ES-I3 (cell line): ENCODE measurements around the gene TMEM220.
"Not testable (repeated sequence)": the region's sequence is repeated elsewhere in the genome, so short reads cannot be mapped to it uniquely, and the experiment has no call there.

Experiments
- H3K36me3 ChIP-seq: 2 replicates; pipeline ENCODE4 v1.6.1; 2013; ENCODE audit warnings: mild to moderate bottlenecking, low read length, control low read depth, moderate library complexity; ENCODE audit not compliant: insufficient read depth
- H3K4me1 ChIP-seq: 2 replicates; pipeline ENCODE4 v1.6.1; 2013; ENCODE audit warnings: mild to moderate bottlenecking, control low read depth, low read length; ENCODE audit not compliant: insufficient read depth
- H3K9ac ChIP-seq: 2 replicates; pipeline ENCODE4 v1.6.1; 2013; ENCODE audit warnings: low read depth, mild to moderate bottlenecking, low read length, moderate library complexity
- H3K9me3 ChIP-seq: 2 replicates; pipeline ENCODE4 v1.6.1; 2013; ENCODE audit warnings: mild to moderate bottlenecking, low read length, moderate library complexity; ENCODE audit not compliant: control insufficient read depth, insufficient read depth

TMEM220 gene

GRCh38 chr17:10744501-10745000 is 14.7 kb upstream of the TMEM220 start:
- Histone ChIP-seq H3K9me3 (no peaks in the 10 kb centered on the region), H3K4me1 (peaks cover 14% of the 10 kb centered on the region; the same call in 1 of the 2 replicates), H3K9ac (no peak overlapping the region), H3K36me3 (no peaks in the 10 kb centered on the region)

GRCh38 chr17:10743316-10744009 is 13.6 kb upstream of the TMEM220 start:
- Histone ChIP-seq H3K9ac (no peak overlapping the region), H3K4me1 (peaks cover 8% of the 10 kb centered on the region; the same call in 1 of the 2 replicates), H3K9me3 (no peaks in the 10 kb centered on the region), H3K36me3 (no peaks in the 10 kb centered on the region)

- Histone ChIP-seq H3K9me3 (no peaks in the 10 kb centered on the region), H3K9ac (no peak overlapping the region), H3K36me3 (no peaks in the 10 kb centered on the region), H3K4me1 (0 out of 2 replicates have a peak, but pooled peaks cover 4% of the 10 kb centered on the region)
Observed at GRCh38 chr17:10742431-10742830, 12.6 kb upstream of the TMEM220 start.

- H3K9me3 ChIP-seq: no peaks in the 10 kb centered on the region
- H3K9ac ChIP-seq: no peak overlapping the region
- H3K36me3 ChIP-seq: no peaks in the 10 kb centered on the region
- peaks cover 7% of the 10 kb centered on the region; the same call in 1 of the 2 replicates for H3K4me1 ChIP-seq
Observed at GRCh38 chr17:10741416-10742135, 11.8 kb upstream of the TMEM220 start.

- Histone ChIP-seq H3K9ac (no peak overlapping the region), H3K4me1 (peaks cover 7% of the 10 kb centered on the region; the same call in 1 of the 2 replicates), H3K36me3 (no peaks in the 10 kb centered on the region), H3K9me3 (no peaks in the 10 kb centered on the region)
Observed at GRCh38 chr17:10739386-10739785, 9.6 kb upstream of the TMEM220 start.

- peaks cover 7% of the 10 kb centered on the region; the same call in 1 of the 2 replicates for H3K4me1 ChIP-seq
- H3K9me3 ChIP-seq: no peaks in the 10 kb centered on the region
- no peak overlapping the region for H3K9ac ChIP-seq
- H3K36me3 ChIP-seq: no peaks in the 10 kb centered on the region
Observed at GRCh38 chr17:10738521-10739258, 8.9 kb upstream of the TMEM220 start.

GRCh38 chr17:10737736-10738135 is 7.9 kb upstream of the TMEM220 start:
- peaks cover 7% of the 10 kb centered on the region; the same call in 1 of the 2 replicates for H3K4me1 ChIP-seq
- no peaks in the 10 kb centered on the region for H3K36me3 ChIP-seq
- no peaks in the 10 kb centered on the region for H3K9me3 ChIP-seq
- H3K9ac ChIP-seq: no peak overlapping the region

GRCh38 chr17:10737168-10737622 is 7.4 kb upstream of the TMEM220 start:
- no peaks in the 10 kb centered on the region for H3K9me3 ChIP-seq
- no peak overlapping the region for H3K9ac ChIP-seq
- H3K4me1 ChIP-seq: peaks cover 7% of the 10 kb centered on the region; the same call in 1 of the 2 replicates
- H3K36me3 ChIP-seq: no peaks in the 10 kb centered on the region

GRCh38 chr17:10735821-10736220 is 6.0 kb upstream of the TMEM220 start:
- no peak overlapping the region for H3K9ac ChIP-seq
- no peaks in the 10 kb centered on the region for H3K36me3 ChIP-seq
- H3K9me3 ChIP-seq: 0 out of 2 replicates have a peak, but pooled peaks cover 2% of the 10 kb centered on the region
- H3K4me1 ChIP-seq: peaks cover 11% of the 10 kb centered on the region; the same call in 1 of the 2 replicates

GRCh38 chr17:10735251-10735650 is 5.4 kb upstream of the TMEM220 start:
- 0 out of 2 replicates have a peak, but pooled peaks cover 2% of the 10 kb centered on the region for H3K9me3 ChIP-seq

GRCh38 chr17:10733666-10734065 is 3.8 kb upstream of the TMEM220 start:
- H3K4me1 ChIP-seq: peaks cover 11% of the 10 kb centered on the region; the same call in 1 of the 2 replicates
- no peaks in the 10 kb centered on the region for H3K36me3 ChIP-seq
- no peak overlapping the region for H3K9ac ChIP-seq
- H3K9me3 ChIP-seq: 0 out of 2 replicates have a peak, but pooled peaks cover 2% of the 10 kb centered on the region

More at GRCh38 chr17:10735251-10735650, 5.4 kb upstream of the TMEM220 start:
- no peak overlapping the region for H3K9ac ChIP-seq
- peaks cover 11% of the 10 kb centered on the region; the same call in 1 of the 2 replicates for H3K4me1 ChIP-seq
- no peaks in the 10 kb centered on the region for H3K36me3 ChIP-seq

- not testable (repeated sequence) for H3K9me3 ChIP-seq, H3K36me3 ChIP-seq, H3K9ac ChIP-seq, H3K4me1 ChIP-seq
Observed at GRCh38 chr17:10732121-10732520, 2.3 kb upstream of the TMEM220 start.

GRCh38 chr17:10731408-10731879 is 1.6 kb upstream of the TMEM220 start:
- H3K36me3 ChIP-seq: no peaks in the 10 kb centered on the region
- H3K4me1 ChIP-seq: 0 out of 2 replicates have a peak, but pooled peaks cover 4% of the 10 kb centered on the region
- no peak overlapping the region for H3K9ac ChIP-seq
- 0 out of 2 replicates have a peak, but pooled peaks cover 2% of the 10 kb centered on the region for H3K9me3 ChIP-seq

- not testable (repeated sequence) for H3K36me3 ChIP-seq, H3K4me1 ChIP-seq, H3K9me3 ChIP-seq
- peak overlapping the region; percentile 84 for H3K9ac ChIP-seq
Observed at GRCh38 chr17:10730247-10730646, 424 bp upstream of the TMEM220 start.
